ENCODE results near the gene RAB3C. TPM values are rescaled to one million over a fixed set of nuclear protein-coding genes. Genes with fewer than 3 reads are reported as not detected.

The RAB3C gene
- total and polyA plus RNA-seq, 2 donors (not counting 1 experiment from before 2014, with no cell fraction given): not detected

DNA sequence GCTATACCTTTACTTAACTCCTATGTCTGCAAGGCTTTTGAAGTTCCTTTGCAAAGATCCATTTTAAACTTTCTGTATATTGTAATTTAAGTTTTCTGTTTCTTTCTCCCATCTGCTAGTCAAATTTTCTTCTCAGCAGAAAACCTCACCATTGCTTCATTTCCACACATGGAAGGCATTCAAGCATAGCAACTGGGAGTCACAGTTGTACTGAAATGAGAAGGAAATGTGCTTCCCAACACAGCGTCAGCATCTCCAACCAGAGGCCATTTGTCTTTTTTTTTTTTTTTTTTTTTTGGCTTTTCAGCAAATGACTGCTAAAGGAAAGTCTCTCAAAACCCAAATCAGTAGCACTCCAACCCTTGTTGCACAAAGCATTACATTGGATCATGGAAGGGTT, 92.5 kb downstream of the RAB3C start:
- H3K4me3 ChIP-seq (replicated peaks in 1 of 4; ENCODE audit: control extremely low read depth in 1 of 4, insufficient read depth in 1 of 4, low read depth in 3 of 4, low read length in 4 of 4): no peak overlapping the region
- no peaks in the 10 kb centered on the region for H3K9me3 ChIP-seq (ENCODE audit: control insufficient read depth, insufficient read depth, low read depth, low read length)
- DNase-seq (ENCODE audit: low read depth in 2 of 2): no peak
- H3K27ac ChIP-seq (ENCODE audit: insufficient read depth, low read length): no peak overlapping the region
- H3K9ac ChIP-seq (ENCODE audit: insufficient read depth, low read length): no peak overlapping the region
- no peaks in the 10 kb centered on the region for H3K36me3 ChIP-seq (ENCODE audit: control insufficient read depth, insufficient read depth, low read length)
- TF ChIP-seq EZH2 (IDR thresholded peaks at IDR 0.05; ENCODE audit: low read length, missing control alignments): no peak
- TF ChIP-seq, protein P1, sequence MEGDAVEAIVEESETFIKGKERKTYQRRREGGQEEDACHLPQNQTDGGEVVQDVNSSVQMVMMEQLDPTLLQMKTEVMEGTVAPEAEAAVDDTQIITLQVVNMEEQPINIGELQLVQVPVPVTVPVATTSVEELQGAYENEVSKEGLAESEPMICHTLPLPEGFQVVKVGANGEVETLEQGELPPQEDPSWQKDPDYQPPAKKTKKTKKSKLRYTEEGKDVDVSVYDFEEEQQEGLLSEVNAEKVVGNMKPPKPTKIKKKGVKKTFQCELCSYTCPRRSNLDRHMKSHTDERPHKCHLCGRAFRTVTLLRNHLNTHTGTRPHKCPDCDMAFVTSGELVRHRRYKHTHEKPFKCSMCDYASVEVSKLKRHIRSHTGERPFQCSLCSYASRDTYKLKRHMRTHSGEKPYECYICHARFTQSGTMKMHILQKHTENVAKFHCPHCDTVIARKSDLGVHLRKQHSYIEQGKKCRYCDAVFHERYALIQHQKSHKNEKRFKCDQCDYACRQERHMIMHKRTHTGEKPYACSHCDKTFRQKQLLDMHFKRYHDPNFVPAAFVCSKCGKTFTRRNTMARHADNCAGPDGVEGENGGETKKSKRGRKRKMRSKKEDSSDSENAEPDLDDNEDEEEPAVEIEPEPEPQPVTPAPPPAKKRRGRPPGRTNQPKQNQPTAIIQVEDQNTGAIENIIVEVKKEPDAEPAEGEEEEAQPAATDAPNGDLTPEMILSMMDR (conservative IDR thresholded peaks at IDR 0.05 in 1 of 2, IDR thresholded peaks at IDR 0.05 in 1 of 2; ENCODE audit: low read depth in 1 of 2, low read length in 2 of 2): no peak
- no peaks in the 10 kb centered on the region for H3K79me2 ChIP-seq (ENCODE audit: control insufficient read depth, insufficient read depth, low read length)
- H3K27me3 ChIP-seq (ENCODE audit: control insufficient read depth, insufficient read depth, low read length): no peaks in the 10 kb centered on the region
- H4K20me1 ChIP-seq (ENCODE audit: control insufficient read depth, extremely low read depth, insufficient read depth, low read length): no peaks in the 10 kb centered on the region
- H2AFZ ChIP-seq (ENCODE audit: low read length): no peak overlapping the region
- no peak overlapping the region for H3K4me2 ChIP-seq (ENCODE audit: extremely low read depth, insufficient read depth, low read length)
- no peaks in the 10 kb centered on the region for H3K4me1 ChIP-seq (ENCODE audit: control insufficient read depth, extremely low read depth, insufficient read depth, low read length)

DNA sequence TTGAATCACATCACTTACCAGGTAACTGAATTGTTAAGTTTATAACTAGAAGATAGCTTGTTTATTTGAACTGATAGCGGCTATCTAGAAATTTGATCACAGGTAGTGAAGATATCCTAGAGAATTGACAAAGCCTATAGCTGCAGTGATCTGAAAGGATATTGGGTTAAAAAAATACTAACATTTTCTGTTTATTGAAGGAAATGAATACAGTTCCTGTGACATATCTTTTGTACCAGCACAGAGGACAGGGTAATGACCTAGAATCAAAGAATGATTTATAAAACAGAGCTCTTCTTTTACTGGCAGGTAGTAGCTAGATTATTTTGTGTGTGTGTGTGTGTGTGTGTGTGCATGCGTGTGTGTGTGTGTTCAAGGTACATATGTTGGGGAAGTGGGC, 94.8 kb downstream of the RAB3C start:
- no peaks in the 10 kb centered on the region for H3K36me3 ChIP-seq (ENCODE audit: control insufficient read depth, insufficient read depth, low read length)
- no peak overlapping the region for H3K4me3 ChIP-seq (replicated peaks in 1 of 4; ENCODE audit: control extremely low read depth in 1 of 4, insufficient read depth in 1 of 4, low read depth in 3 of 4, low read length in 4 of 4)
- H3K9me3 ChIP-seq (ENCODE audit: control insufficient read depth, insufficient read depth, low read depth, low read length): no peaks in the 10 kb centered on the region
- no peaks in the 10 kb centered on the region for H3K79me2 ChIP-seq (ENCODE audit: control insufficient read depth, insufficient read depth, low read length)
- no peaks in the 10 kb centered on the region for H3K4me1 ChIP-seq (ENCODE audit: control insufficient read depth, extremely low read depth, insufficient read depth, low read length)
- no peaks in the 10 kb centered on the region for H4K20me1 ChIP-seq (ENCODE audit: control insufficient read depth, extremely low read depth, insufficient read depth, low read length)
- H2AFZ ChIP-seq (ENCODE audit: low read length): no peak overlapping the region
- no peak for TF ChIP-seq EZH2 (IDR thresholded peaks at IDR 0.05; ENCODE audit: low read length, missing control alignments)
- H3K27me3 ChIP-seq (ENCODE audit: control insufficient read depth, insufficient read depth, low read length): no peaks in the 10 kb centered on the region
- DNase-seq (ENCODE audit: low read depth in 2 of 2): no peak
- no peak overlapping the region for H3K27ac ChIP-seq (ENCODE audit: insufficient read depth, low read length)
- no peak overlapping the region for H3K4me2 ChIP-seq (ENCODE audit: extremely low read depth, insufficient read depth, low read length)
- H3K9ac ChIP-seq (ENCODE audit: insufficient read depth, low read length): no peak overlapping the region

DNA sequence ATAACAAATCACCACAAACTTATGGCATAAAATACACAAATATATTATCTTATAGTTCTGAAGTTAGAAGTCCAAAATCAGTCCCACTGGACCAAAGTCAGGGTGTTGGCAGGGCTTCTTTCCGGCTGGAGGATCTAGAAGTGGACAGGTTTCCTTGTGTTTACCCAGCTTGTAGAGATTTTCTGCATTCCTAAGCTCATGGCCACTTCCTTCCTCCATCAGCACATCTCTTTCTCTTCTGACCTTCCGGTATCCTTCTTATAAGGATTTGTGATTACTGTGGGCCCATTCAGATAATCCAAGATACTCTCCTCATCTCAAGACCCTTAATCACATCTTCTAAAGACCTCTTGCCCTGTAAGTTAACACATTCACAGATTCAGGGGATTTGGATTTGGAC, 97.6 kb downstream of the RAB3C start:
- no peaks in the 10 kb centered on the region for H4K20me1 ChIP-seq (ENCODE audit: control insufficient read depth, extremely low read depth, insufficient read depth, low read length)
- TF ChIP-seq, protein P1 (conservative IDR thresholded peaks at IDR 0.05 in 1 of 2, IDR thresholded peaks at IDR 0.05 in 1 of 2; ENCODE audit: low read depth in 1 of 2, low read length in 2 of 2): no peak
- TF ChIP-seq EZH2 (IDR thresholded peaks at IDR 0.05; ENCODE audit: low read length, missing control alignments): no peak
- H3K36me3 ChIP-seq (ENCODE audit: control insufficient read depth, insufficient read depth, low read length): no peaks in the 10 kb centered on the region
- H3K79me2 ChIP-seq (ENCODE audit: control insufficient read depth, insufficient read depth, low read length): no peaks in the 10 kb centered on the region
- H3K4me3 ChIP-seq (replicated peaks in 1 of 4; ENCODE audit: control extremely low read depth in 1 of 4, insufficient read depth in 1 of 4, low read depth in 3 of 4, low read length in 4 of 4): no peak overlapping the region
- H3K27me3 ChIP-seq (ENCODE audit: control insufficient read depth, insufficient read depth, low read length): no peaks in the 10 kb centered on the region
- no peak for DNase-seq (ENCODE audit: low read depth in 2 of 2)
- H3K4me2 ChIP-seq (ENCODE audit: extremely low read depth, insufficient read depth, low read length): no peak overlapping the region
- H3K9me3 ChIP-seq (ENCODE audit: control insufficient read depth, insufficient read depth, low read depth, low read length): no peaks in the 10 kb centered on the region
- no peak overlapping the region for H3K9ac ChIP-seq (ENCODE audit: insufficient read depth, low read length)
- H3K4me1 ChIP-seq (ENCODE audit: control insufficient read depth, extremely low read depth, insufficient read depth, low read length): no peaks in the 10 kb centered on the region
- no peak overlapping the region for H2AFZ ChIP-seq (ENCODE audit: low read length)
- H3K27ac ChIP-seq (ENCODE audit: insufficient read depth, low read length): no peak overlapping the region
